ENCODE measurements around the gene STIMATE.

Gene STIMATE

DNA sequence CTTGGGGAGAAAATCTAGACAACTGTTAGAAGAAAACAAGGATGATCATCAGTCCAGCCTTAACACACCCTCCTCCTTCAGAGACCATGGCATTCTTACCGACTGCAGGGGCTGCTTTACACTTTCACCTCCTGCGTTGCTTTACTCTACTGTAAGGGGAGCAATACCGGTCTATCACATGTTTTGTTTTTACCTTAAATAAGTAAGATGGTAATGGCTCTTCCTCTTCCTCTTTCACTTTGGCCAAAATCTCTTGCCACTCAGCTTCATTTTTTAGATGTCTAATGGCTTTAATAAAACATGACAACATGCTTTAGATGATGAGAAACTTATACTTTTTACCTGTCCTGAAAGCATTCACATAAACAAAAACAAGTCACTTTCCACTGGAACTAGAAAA is 33.4 kb upstream of the STIMATE start:
- no peak for DNase-seq
- no peaks in the 10 kb centered on the region for H3K27me3 Mint-ChIP-seq (ENCODE audit: low read depth, poor library complexity)

DNA sequence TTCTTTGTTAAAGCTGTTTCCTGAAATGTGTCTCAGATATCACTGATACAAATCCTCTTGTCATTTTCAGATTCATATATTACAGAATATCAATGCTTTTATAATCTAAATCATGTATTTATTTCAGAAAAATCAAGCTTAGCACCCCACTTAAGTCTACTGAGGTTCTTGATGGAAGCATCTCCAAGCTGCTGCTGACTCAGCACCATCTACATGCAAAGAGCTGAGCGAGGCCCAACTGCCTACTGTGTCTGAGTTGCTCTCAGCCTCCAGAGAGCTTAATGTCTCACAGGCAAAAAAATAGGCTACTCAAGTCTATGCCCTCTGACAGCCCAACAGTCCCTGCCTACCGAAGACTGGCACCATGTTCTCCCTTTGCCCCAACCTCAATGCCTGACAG is 29.2 kb upstream of the STIMATE start:
- TF ChIP-seq, protein P1, sequence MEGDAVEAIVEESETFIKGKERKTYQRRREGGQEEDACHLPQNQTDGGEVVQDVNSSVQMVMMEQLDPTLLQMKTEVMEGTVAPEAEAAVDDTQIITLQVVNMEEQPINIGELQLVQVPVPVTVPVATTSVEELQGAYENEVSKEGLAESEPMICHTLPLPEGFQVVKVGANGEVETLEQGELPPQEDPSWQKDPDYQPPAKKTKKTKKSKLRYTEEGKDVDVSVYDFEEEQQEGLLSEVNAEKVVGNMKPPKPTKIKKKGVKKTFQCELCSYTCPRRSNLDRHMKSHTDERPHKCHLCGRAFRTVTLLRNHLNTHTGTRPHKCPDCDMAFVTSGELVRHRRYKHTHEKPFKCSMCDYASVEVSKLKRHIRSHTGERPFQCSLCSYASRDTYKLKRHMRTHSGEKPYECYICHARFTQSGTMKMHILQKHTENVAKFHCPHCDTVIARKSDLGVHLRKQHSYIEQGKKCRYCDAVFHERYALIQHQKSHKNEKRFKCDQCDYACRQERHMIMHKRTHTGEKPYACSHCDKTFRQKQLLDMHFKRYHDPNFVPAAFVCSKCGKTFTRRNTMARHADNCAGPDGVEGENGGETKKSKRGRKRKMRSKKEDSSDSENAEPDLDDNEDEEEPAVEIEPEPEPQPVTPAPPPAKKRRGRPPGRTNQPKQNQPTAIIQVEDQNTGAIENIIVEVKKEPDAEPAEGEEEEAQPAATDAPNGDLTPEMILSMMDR (IDR thresholded peaks at IDR 0.05), result no peak
- H3K27ac Mint-ChIP-seq, result no peak overlapping the region
- H3K4me3 Mint-ChIP-seq, result no peak overlapping the region
- no peak for DNase-seq
- H3K36me3 Mint-ChIP-seq (ENCODE audit: low read depth), result peaks cover 23% of the 10 kb centered on the region
- no peaks in the 10 kb centered on the region for H3K4me1 Mint-ChIP-seq
- H3K27me3 Mint-ChIP-seq (ENCODE audit: low read depth, poor library complexity), result no peaks in the 10 kb centered on the region
- no peaks in the 10 kb centered on the region for H3K9me3 Mint-ChIP-seq

More for the DNA sequence above, 33.4 kb upstream of the STIMATE start:
- peaks cover 8% of the 10 kb centered on the region for H3K4me1 Mint-ChIP-seq
- H3K36me3 Mint-ChIP-seq (ENCODE audit: low read depth), result peaks cover 10% of the 10 kb centered on the region
- TF ChIP-seq, protein P1 (IDR thresholded peaks at IDR 0.05), result no peak
- H3K4me3 Mint-ChIP-seq, result no peak overlapping the region
- H3K27ac Mint-ChIP-seq, result no peak overlapping the region
- H3K9me3 Mint-ChIP-seq, result no peaks in the 10 kb centered on the region

DNA sequence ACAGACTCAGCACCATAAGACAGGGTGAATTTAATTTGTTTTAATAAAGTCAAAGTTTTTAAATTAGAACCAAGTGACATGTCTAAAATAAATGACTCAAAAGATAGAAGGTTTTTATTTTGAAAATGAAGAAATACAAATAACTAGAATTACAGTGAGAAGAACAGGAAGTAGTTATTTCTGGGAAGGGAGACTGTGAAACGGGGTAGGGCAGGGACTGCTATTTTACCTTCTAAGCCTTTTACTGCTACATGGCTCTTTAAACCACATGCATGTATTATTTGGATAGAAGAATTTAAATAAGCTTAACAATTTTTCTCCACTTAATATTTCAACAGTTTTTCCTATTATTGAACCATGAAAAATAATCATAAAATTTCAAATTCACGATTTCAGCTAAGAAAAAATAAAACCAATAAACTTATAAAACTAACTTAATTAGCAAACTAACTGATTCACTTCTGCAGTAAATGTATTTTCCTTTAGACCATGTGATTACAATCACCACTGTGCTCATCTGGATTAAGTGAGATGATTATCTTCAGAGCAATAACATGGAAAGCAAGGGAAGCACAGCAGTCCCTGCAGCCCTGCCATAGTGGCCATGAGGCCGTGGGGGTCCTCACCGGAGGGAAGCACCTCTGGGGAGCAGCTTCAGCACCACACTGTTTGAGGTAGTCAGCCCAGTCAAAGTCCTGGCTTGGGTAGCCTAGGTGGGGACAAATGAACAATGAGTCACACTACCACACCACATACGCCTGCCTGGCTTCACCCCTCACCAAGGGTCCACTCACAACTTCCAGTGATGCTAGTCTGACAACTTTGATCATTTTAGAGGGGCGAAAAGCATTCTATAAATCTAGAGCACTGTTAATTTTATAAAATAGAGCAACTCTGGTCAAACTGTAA is 28.3 kb upstream of the STIMATE start:
- Mint-ChIP-seq H3K9me3 (no peaks in the 10 kb centered on the region), H3K4me3 (no peak overlapping the region), H3K27me3 (ENCODE audit: low read depth, poor library complexity) (no peaks in the 10 kb centered on the region), H3K36me3 (ENCODE audit: low read depth) (peaks cover 21% of the 10 kb centered on the region), H3K27ac (no peak overlapping the region), H3K4me1 (no peaks in the 10 kb centered on the region)
- TF ChIP-seq, protein P1 (IDR thresholded peaks at IDR 0.05), result no peak
- no peak for DNase-seq

DNA sequence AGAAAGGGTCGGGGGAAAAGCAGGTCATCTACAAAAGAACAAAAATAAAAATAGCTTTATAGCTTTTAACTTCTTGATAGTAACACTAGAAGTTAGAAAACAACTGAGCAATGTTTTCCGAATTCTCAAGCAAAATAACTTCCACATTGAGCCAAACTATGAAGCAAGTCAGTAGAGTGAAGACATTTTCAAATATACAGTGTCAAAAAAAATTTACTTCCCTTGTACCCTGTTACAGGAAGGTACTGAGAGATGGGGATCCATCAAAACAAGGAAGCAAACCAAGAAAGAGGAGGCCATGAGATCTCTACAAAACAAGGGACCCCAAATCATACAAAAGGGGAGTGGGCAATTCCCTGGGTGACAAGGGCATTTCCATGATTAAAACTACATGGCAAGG is 26.6 kb upstream of the STIMATE start:
- Mint-ChIP-seq H3K9me3 (no peaks in the 10 kb centered on the region), H3K4me1 (no peaks in the 10 kb centered on the region), H3K36me3 (ENCODE audit: low read depth) (peaks cover 31% of the 10 kb centered on the region), H3K27ac (no peak overlapping the region), H3K27me3 (ENCODE audit: low read depth, poor library complexity) (no peaks in the 10 kb centered on the region), H3K4me3 (no peak overlapping the region)
- TF ChIP-seq, protein P1 (IDR thresholded peaks at IDR 0.05), result no peak
- DNase-seq, result no peak

DNA sequence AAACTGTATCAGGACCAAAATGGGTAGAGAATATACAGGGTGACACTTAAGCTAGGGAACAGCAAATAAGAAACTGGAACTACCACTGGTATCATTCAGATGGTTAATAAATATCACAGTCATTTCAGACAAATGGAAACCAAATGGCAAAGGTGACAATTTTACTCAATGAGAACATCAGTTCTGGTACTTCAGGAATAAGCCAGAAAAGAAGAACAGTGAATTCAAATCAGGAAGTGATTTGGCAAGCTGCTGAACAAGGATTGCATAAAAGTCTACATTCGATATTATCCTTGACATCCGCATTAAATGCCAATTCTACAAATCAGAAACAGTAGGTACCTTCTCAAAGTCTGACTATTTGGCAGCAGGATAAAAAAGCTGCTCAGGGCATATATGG is 23.5 kb upstream of the STIMATE start:
- Mint-ChIP-seq H3K4me3 (no peak overlapping the region), H3K27me3 (ENCODE audit: low read depth, poor library complexity) (no peaks in the 10 kb centered on the region), H3K9me3 (no peaks in the 10 kb centered on the region), H3K4me1 (no peaks in the 10 kb centered on the region), H3K27ac (no peak overlapping the region), H3K36me3 (ENCODE audit: low read depth) (peaks cover 52% of the 10 kb centered on the region)
- DNase-seq, result no peak
- TF ChIP-seq, protein P1 (IDR thresholded peaks at IDR 0.05), result no peak

DNA sequence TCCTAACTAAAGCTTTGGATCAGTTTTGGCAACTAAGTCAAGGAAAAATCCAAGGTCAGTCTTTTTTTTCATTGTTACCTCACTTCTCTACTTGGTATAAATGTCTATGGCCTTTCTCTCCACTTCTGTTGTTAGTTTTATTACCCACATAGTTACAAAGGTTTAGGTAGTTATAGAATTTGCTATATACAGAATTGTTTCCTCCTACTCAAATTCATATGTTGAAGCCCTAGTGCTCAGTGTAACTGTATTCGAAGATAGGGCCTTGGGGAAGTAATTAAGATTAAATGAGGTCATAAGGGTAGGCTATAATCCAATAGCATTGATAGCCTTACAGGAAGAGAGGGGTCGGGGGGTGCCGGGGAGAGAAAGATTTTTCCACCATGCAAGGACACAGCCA is 19.7 kb upstream of the STIMATE start:
- TF ChIP-seq, protein P1 (IDR thresholded peaks at IDR 0.05), result no peak
- Mint-ChIP-seq H3K4me1 (no peaks in the 10 kb centered on the region), H3K4me3 (no peak overlapping the region), H3K9me3 (no peaks in the 10 kb centered on the region), H3K27ac (no peak overlapping the region), H3K36me3 (ENCODE audit: low read depth) (peaks cover 39% of the 10 kb centered on the region), H3K27me3 (ENCODE audit: low read depth, poor library complexity) (no peaks in the 10 kb centered on the region)
- DNase-seq, result no peak

Measured in nephron progenitor cell (in vitro differentiated cells).